GM12892 (cell line): ENCODE data around the gene ZNF398.

ENCODE experiments used
- POLR2A ChIP-seq: IDR thresholded peaks from 2 replicates; pipeline ENCODE4 v1.6.1; 2011; ENCODE audit warnings: low read depth, low read length, control low read depth
- TAF1 ChIP-seq: IDR thresholded peaks from 2 replicates; pipeline ENCODE4 v1.6.1; 2011; ENCODE audit warnings: low read depth, mild to moderate bottlenecking, control low read depth, low read length, borderline replicate concordance

DNA sequence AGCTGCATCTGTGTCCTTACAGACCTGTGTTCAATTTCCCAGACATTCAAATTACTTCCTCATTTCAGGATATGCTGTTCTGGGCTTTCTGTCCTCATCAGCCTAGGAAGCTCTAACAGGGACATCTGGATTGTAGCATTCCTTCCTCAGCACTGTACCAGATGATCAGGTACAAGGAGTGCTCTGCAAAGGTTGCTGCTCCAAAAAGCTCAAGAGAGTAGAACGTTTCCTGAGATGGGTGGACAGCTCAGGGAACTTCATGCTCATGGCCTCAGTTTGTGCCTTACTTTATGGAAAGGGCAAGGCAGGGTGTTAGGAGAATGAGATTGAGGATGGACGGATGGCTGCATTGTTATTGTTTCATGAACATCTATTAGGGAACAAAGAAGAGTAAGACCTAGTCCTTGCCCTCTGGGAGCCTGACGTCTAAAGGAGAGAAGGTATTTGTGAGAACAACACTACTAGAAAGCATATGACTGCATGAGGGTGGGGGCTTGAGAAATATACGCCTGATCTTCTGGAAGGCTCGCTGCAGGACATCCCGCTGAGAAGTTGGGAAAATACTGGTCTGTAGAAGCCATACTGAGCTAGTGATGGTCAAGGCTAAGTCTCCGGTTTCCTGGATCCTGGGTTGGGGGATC lies 81.7 kb downstream of the ZNF398 start:
- no peak; the same call in 1 of the 2 replicates for TF ChIP-seq POLR2A
- TF ChIP-seq TAF1: no peak
